ENCODE measurements around the gene CTDNEP1. TPM values are rescaled to one million over a fixed set of nuclear protein-coding genes. Genes with fewer than 3 reads are reported as not detected.

Gene CTDNEP1
- total and polyA plus RNA-seq, 4 donors = 11.0 to 28.6 (median 18.6) TPM

DNA sequence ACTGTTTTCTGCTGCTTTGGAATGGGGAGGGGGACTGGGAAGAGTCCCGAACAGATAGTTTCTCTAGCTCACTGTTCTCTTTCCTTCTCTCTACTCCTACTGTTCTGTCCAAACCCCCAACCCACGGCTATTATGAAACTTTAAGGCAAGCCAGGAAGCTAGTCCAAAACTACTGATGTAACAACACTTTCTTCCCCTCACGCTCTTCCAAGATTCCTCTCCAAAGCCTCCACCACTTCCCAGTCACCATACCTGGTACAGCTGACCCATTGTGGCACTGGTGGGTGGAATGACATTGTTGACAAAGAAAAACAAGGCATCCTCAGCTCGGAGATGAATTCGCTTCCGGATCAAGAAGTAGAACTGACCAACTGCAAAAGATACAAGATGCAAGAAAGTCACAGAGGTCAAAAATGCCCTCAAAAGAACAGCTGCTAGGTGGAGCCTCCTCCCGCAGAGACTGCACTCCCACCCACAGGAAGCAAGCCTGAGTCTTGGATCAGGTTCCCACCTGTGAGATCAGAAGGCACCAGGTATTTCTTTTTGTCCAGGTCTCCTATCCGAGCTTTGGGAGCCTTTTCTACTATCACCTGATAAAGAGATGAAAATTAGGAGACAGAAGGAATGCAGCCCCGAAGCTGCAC lies 10.3 kb downstream of the CTDNEP1 start:
- peaks cover 2 to 42% (median 30%) of the 10 kb centered on the region in 4 donors for H3K4me1 ChIP-seq (ENCODE audit: control insufficient read depth in 4 of 4, insufficient read depth in 4 of 4, low read length in 3 of 4)
- no peak for TF ChIP-seq RAD21 (IDR thresholded peaks at IDR 0.05)
- TF ChIP-seq, protein P1, sequence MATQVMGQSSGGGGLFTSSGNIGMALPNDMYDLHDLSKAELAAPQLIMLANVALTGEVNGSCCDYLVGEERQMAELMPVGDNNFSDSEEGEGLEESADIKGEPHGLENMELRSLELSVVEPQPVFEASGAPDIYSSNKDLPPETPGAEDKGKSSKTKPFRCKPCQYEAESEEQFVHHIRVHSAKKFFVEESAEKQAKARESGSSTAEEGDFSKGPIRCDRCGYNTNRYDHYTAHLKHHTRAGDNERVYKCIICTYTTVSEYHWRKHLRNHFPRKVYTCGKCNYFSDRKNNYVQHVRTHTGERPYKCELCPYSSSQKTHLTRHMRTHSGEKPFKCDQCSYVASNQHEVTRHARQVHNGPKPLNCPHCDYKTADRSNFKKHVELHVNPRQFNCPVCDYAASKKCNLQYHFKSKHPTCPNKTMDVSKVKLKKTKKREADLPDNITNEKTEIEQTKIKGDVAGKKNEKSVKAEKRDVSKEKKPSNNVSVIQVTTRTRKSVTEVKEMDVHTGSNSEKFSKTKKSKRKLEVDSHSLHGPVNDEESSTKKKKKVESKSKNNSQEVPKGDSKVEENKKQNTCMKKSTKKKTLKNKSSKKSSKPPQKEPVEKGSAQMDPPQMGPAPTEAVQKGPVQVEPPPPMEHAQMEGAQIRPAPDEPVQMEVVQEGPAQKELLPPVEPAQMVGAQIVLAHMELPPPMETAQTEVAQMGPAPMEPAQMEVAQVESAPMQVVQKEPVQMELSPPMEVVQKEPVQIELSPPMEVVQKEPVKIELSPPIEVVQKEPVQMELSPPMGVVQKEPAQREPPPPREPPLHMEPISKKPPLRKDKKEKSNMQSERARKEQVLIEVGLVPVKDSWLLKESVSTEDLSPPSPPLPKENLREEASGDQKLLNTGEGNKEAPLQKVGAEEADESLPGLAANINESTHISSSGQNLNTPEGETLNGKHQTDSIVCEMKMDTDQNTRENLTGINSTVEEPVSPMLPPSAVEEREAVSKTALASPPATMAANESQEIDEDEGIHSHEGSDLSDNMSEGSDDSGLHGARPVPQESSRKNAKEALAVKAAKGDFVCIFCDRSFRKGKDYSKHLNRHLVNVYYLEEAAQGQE (IDR thresholded peaks at IDR 0.05) = no peak
- TF ChIP-seq GABPA (IDR thresholded peaks at IDR 0.05 in 1 of 2, conservative IDR thresholded peaks at IDR 0.05 in 1 of 2) = no peak
- TF ChIP-seq, protein P2, sequence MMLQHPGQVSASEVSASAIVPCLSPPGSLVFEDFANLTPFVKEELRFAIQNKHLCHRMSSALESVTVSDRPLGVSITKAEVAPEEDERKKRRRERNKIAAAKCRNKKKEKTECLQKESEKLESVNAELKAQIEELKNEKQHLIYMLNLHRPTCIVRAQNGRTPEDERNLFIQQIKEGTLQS (IDR thresholded peaks at IDR 0.05) = no peak
- no peak for TF ChIP-seq EGR1 (IDR thresholded peaks at IDR 0.05; ENCODE audit: low read depth in 2 of 2)
- TF ChIP-seq CTCF (IDR thresholded peaks at IDR 0.05; ENCODE audit: low read depth, low read length, missing input control) = no peak
- no peak for TF ChIP-seq TAF1 (conservative IDR thresholded peaks at IDR 0.05)
- no peak for TF ChIP-seq YY1 (IDR thresholded peaks at IDR 0.05)
- no peak for TF ChIP-seq HNF4A (conservative IDR thresholded peaks at IDR 0.05)
- no peak for TF ChIP-seq NR2F2 (IDR thresholded peaks at IDR 0.05)
- TF ChIP-seq FOXA2 (IDR thresholded peaks at IDR 0.05) = no peak
- DNase-seq (ENCODE audit: low spot score) = no peak
- peak overlapping the region; percentile 98 to 99 for H3K27ac ChIP-seq (ENCODE audit: low read depth in 1 of 2, low read length in 2 of 2)
- H3K27me3 ChIP-seq (ENCODE audit: control insufficient read depth in 4 of 4, insufficient read depth in 4 of 4, low read length in 3 of 4) = no peaks in the 10 kb centered on the region
- peaks cover 5 to 29% (median 21%) of the 10 kb centered on the region in 4 donors for H3K36me3 ChIP-seq (ENCODE audit: control insufficient read depth in 4 of 4, insufficient read depth in 3 of 4, low read depth in 1 of 4, low read length in 3 of 4)
- H3K9me3 ChIP-seq (ENCODE audit: control insufficient read depth in 4 of 4, low read length in 3 of 4) = no peaks in the 10 kb centered on the region
- 20% methylated on average over 9 of the region's 9 CpGs for WGBS
- peak overlapping the region; percentile 74 to 93 (median 91) for H3K4me3 ChIP-seq (ENCODE audit: low read depth in 1 of 3, low read length in 3 of 3)
- peak overlapping the region; percentile 91 to 100 for H3K9ac ChIP-seq (ENCODE audit: low read depth in 1 of 2, low read length in 2 of 2)

DNA sequence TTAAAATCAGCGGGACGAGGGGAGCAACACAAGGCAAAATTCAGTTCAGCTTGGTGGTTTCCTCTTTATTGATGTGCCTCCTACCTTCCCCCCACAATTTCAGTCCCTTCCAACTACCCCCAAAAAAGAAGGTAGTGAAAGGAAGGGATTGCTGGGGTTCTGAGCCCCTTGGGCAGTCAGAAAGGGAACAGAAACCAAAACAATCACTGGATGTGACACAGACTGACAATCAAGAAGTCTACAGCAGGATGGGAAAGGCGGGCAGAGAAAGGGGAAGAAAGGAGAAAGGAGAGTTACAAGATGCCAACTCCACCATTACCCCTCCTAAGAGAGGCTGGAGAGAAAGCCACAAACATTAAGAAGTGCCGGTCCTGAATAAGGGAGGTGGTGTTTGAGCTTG lies 11.2 kb downstream of the CTDNEP1 start:
- Histone ChIP-seq H3K4me1 (ENCODE audit: control insufficient read depth in 4 of 4, insufficient read depth in 4 of 4, low read length in 3 of 4) (peaks cover 2 to 50% (median 35%) of the 10 kb centered on the region in 4 donors), H3K36me3 (ENCODE audit: control insufficient read depth in 4 of 4, insufficient read depth in 3 of 4, low read depth in 1 of 4, low read length in 3 of 4) (peaks cover 7 to 31% (median 18%) of the 10 kb centered on the region in 4 donors)
- DNase-seq (ENCODE audit: low spot score) = no peak

More for the DNA sequence above, 11.2 kb downstream of the CTDNEP1 start:
- TF ChIP-seq JUND (IDR thresholded peaks at IDR 0.05) = no peak
- TF ChIP-seq, protein P1 (IDR thresholded peaks at IDR 0.05) = no peak
- TF ChIP-seq, protein P2 (IDR thresholded peaks at IDR 0.05) = no peak
- no peak for TF ChIP-seq GABPA (IDR thresholded peaks at IDR 0.05 in 1 of 2, conservative IDR thresholded peaks at IDR 0.05 in 1 of 2)
- TF ChIP-seq RXRA (IDR thresholded peaks at IDR 0.05) = no peak
- Histone ChIP-seq H3K9ac (ENCODE audit: low read depth in 1 of 2, low read length in 2 of 2) (no peak overlapping the region), H3K27ac (ENCODE audit: low read depth in 1 of 2, low read length in 2 of 2) (peak overlapping the region; percentile 98 to 99), H3K9me3 (ENCODE audit: control insufficient read depth in 4 of 4, low read length in 3 of 4) (no peaks in the 10 kb centered on the region), H3K4me3 (ENCODE audit: low read depth in 1 of 3, low read length in 3 of 3) (peak overlapping the region in 2 of 3 donors; percentile 19 to 91), H3K27me3 (ENCODE audit: control insufficient read depth in 4 of 4, insufficient read depth in 4 of 4, low read length in 3 of 4) (no peaks in the 10 kb centered on the region)
- 68% methylated on average over 4 of the region's 4 CpGs for WGBS
